Ishikawa (cell line): ENCODE data around the gene TMEM107.

Experiments used
- CEBPB ChIP-seq: IDR thresholded peaks from 2 replicates; pipeline ENCODE4 v1.6.1; 2012
- CREB1 ChIP-seq: IDR thresholded peaks from 2 replicates; pipeline ENCODE4 v1.6.1; 2012; ENCODE audit warnings: low read depth
- EGR1 ChIP-seq: IDR thresholded peaks from 2 replicates; pipeline ENCODE4 v1.6.1; 2012
- EP300 ChIP-seq: IDR thresholded peaks from 2 replicates; pipeline ENCODE4 v1.6.1; 2012; ENCODE audit warnings: borderline replicate concordance
- FOXM1 ChIP-seq: IDR thresholded peaks from 2 replicates; pipeline ENCODE4 v1.6.1; 2012; ENCODE audit warnings: low read depth, borderline replicate concordance
- MAX ChIP-seq: IDR thresholded peaks from 2 replicates; pipeline ENCODE4 v1.6.1; 2012
- NFIC ChIP-seq: IDR thresholded peaks from 2 replicates; pipeline ENCODE4 v1.6.1; 2012
- RAD21 ChIP-seq: IDR thresholded peaks from 2 replicates; pipeline ENCODE4 v1.6.1; 2012; ENCODE audit warnings: low read depth
- REST ChIP-seq: IDR thresholded peaks from 2 replicates; pipeline ENCODE4 v1.6.1; 2012; ENCODE audit warnings: low read depth, mild to moderate bottlenecking
- TAF1 ChIP-seq: IDR thresholded peaks from 2 replicates; pipeline ENCODE4 v1.6.1; 2012; ENCODE audit warnings: low read depth, mild to moderate bottlenecking
- TEAD4 ChIP-seq: IDR thresholded peaks from 2 replicates; pipeline ENCODE4 v1.6.1; 2012

DNA sequence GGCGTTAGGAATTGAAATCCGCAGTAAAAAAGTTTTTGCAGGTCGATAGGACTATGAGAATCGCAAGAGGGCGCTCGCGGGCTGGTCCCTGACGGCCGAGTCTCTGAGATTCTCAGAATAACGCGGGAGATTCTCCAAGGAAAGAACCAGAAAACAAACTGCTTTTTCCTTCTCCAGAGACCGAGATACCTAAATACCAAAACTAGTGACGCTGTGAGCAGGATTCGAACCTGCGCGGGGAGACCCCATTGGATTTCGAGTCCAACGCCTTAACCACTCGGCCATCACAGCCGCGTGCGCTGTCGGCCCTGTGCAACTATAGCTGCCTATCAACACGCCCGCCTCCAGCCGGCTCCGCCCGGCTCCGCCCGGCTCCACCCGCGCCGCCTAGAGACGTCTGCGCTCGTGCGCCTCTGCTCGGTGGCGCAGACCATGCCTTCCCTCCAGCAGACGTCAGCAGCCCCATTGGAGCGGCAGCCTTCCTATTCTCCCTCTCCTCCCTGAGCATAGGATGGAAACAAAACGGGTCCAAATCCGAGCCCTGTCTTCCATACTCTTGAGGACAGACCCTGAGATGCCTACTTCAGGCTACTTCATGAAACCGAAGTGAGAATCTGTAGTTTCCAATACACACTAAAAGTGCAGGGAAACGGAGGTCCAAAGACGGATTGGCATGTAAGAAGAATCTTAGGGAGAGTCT lies 37.4 kb downstream of the TMEM107 start:
- TF ChIP-seq CEBPB (peak; percentile 38; the same call in 1 of the 2 replicates), NFIC (no peak), CREB1 (no peak), TAF1 (peak; percentile 64; the same call in 1 of the 2 replicates), RAD21 (peak; percentile 66), FOXM1 (peak; percentile 25; the same call in 1 of the 2 replicates), EGR1 (no peak), MAX (peak; percentile 62), TEAD4 (peak; percentile 93), EP300 (0 out of 2 replicates have a peak, but pooled peaks have one; percentile 43), REST (no peak)
